GM12873 (cell line): ENCODE measurements around the gene CEMIP.

Experiments
- TF ChIP-seq, protein P1 (sequence below): IDR thresholded peaks from 2 replicates; pipeline ENCODE4 v1.5.1; 2012; ENCODE audit warnings: low read depth, mild to moderate bottlenecking, moderate library complexity, low read length, control low read depth; ENCODE audit not compliant: insufficient read depth; ENCODE audit errors: missing control alignments

The CEMIP gene

DNA sequence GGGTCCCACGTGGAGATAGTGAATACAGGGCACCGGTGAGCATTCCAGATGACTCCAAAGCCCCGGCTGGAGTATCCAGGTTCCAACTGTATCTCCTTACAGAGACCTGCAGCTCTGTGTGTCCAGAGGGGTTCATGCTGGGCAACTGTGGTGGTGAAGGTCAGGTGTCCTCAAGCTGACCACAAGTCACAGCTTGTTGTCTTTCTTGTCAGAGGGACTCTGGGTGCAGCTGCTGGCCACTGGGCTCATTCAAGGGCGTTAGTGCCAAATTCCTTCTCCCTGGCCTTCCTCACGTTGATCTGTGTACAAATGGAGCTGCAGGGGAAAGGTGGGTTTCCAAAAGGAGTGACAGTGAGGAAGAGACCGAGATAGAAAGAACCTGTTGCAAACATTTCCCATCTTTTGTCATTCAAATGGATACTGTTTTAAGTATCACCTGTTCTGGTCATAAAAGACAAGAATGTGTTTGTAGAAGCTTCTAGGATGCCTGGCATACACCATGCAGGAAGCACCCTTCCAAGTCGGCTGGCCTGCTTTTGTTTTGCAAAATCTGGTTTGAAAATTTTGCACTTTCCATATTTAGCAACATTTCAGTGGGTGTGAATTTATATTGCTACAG lies 52.5 kb downstream of the CEMIP start:
- TF ChIP-seq, protein P1, sequence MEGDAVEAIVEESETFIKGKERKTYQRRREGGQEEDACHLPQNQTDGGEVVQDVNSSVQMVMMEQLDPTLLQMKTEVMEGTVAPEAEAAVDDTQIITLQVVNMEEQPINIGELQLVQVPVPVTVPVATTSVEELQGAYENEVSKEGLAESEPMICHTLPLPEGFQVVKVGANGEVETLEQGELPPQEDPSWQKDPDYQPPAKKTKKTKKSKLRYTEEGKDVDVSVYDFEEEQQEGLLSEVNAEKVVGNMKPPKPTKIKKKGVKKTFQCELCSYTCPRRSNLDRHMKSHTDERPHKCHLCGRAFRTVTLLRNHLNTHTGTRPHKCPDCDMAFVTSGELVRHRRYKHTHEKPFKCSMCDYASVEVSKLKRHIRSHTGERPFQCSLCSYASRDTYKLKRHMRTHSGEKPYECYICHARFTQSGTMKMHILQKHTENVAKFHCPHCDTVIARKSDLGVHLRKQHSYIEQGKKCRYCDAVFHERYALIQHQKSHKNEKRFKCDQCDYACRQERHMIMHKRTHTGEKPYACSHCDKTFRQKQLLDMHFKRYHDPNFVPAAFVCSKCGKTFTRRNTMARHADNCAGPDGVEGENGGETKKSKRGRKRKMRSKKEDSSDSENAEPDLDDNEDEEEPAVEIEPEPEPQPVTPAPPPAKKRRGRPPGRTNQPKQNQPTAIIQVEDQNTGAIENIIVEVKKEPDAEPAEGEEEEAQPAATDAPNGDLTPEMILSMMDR, result no peak

DNA sequence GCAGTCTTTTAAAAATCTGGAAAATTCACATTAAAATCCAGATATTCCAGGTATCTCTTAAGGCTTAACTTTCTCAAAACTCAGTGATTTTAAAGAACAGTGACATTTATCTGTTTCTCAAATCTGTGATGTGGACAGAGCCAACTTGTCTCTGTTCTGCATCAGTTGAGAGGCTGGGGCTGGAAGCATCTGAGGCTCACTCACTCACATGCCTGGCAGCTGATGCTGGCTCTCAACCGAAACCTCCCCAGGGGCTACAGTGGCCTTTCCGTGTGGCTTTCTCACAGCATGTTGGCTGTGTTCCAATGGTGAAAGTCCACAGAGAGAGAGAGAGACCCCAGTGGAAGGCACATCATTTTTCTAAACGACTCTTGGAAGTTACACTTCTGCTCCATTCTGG lies 53.5 kb downstream of the CEMIP start:
- TF ChIP-seq, protein P1, result no peak

DNA sequence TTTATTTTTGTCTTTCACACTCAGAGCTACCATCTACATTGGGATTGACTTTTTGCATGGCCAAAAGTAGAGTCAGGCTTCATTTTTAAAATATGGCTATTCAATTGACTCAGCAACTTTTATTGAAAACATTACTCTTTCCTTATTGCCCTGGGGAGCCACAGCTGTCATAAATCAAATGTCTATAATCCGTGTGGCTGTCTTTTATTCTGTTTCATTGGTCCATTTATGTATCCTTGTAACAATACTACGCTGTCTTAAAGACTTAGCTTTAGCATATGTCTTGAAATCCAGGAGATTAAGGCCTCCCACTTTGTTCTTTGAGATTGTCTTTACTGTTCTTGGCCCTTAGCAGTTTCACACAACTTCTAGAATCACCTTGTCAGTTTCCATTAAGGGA lies 55.2 kb downstream of the CEMIP start:
- TF ChIP-seq, protein P1, result no peak

DNA sequence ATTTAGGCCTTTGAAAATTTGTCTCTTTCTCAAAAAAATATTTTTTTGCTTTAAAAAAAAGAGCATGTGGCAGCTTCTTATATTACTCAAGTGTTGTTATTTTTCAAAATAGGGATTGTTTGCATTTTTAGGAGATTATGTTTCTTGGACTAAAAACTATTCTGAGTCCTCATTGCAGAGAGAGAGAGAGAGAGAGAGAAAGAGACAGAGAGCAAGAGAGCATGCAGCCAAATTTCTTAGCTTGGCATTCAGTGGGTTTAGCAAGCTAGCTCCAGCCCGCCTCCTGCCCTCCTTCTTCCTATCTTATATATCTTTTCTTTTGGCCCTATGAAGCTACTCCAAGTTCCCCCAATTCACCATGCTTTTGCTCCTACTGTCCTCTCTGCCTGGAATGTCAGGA lies 55.7 kb downstream of the CEMIP start:
- TF ChIP-seq, protein P1, result no peak

DNA sequence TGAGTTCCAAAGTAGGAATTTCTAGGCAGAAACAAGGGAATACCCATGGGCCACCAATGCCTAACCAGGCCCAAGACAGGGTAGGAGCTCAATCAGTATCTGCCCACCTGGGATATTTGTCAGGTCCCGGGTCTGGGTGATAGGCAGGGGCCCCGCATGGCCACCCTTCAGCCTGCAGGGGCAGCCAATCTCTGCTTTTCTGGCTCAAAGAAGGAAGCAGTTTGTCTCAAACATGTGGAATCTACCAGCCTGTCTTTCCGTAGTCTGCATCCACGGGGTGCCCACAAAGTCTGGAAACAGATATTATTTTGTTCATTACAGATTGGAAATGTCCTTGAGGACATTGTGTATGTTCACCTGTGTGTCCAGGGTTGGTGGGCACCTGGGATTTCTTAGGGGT lies 56.2 kb downstream of the CEMIP start:
- TF ChIP-seq, protein P1, result no peak

DNA sequence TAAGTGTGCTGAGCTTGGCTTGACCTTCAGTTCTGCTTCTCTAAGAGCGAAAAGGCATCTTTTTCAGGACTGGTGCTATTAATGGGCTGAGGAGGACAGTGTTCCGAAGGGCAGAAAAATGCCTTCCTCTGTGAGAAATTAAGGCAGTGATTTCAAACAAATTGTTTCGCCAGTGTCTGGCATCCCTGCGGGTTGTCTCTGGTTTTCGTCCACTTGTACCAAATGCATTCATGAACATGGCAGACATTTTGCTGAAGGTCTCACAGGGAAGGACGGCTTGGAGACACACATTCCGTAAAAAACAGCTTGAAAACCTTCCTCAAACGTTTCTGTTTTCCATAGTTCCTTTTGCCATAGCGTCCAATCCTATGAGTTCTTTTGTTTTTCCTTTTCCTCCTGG lies 57.1 kb downstream of the CEMIP start:
- TF ChIP-seq, protein P1, result no peak

DNA sequence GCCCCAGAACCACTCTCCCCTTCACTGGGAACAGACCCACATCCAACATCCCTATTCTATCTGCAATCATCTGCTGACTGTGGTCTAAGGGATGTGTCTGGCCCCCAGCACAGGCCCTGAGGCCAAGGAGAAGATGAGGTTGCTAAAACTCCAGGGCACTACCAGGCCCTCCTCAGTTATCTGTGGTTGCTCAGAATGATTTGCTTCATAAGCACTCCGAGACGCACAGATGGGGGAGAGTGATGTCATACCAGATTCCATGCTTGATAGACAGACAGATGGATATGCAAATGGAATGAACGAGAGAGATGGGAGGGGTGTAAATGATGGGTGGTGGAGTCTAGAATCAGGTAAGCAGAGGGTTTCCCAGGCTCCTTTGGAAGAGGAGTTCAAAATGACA lies 57.8 kb downstream of the CEMIP start:
- TF ChIP-seq, protein P1, result no peak
